Panc1 (cell line): ENCODE measurements around the gene IFIH1.

ENCODE experiments used
- CTCF ChIP-seq: fragments of 450-650 bp; IDR thresholded peaks from 2 replicates; pipeline ENCODE4 v1.5.1; 2017; ENCODE audit warnings: mild to moderate bottlenecking
- POLR2AphosphoS5 ChIP-seq: IDR thresholded peaks from 2 replicates; pipeline ENCODE4 v1.6.1; 2012; ENCODE audit warnings: mild to moderate bottlenecking, low read depth, low read length, moderate library complexity
- REST ChIP-seq, 2 experiments: IDR thresholded peaks; 2 replicates each; pipeline ENCODE4 v1.6.1; 2011 to 2012; ENCODE audit warnings: low read depth in 2 of 2, control low read depth in 1 of 2, low read length in 1 of 2, mild to moderate bottlenecking in 1 of 2, moderate library complexity in 1 of 2; ENCODE audit not compliant: insufficient read depth in 1 of 2

DNA sequence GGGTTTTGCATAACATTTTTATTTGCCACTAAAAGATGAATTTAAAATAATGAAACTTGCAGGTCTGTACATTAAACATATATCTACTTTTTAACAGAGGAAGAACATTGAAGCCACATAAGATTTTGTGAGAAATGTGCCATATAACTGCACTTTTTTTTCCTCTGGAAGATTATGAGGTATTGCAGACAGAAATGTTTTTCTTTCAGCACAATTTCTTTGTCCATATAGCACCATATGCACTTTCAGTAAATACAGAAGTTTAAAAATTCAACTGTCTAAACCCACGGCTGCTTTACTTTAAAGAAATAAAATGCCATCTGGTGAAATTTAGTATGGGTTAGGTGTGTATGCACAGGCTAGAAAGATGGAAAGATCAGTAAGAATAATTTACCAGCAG lies 74.8 kb downstream of the IFIH1 start:
- TF ChIP-seq POLR2AphosphoS5 (no peak), REST (IDR thresholded peaks at IDR 0.05; ENCODE audit: insufficient read depth in 1 of 2, low read depth in 2 of 2, low read length in 1 of 2) (no peak), CTCF (no peak)
